ENCODE results near the gene BLOC1S4. TPM values are rescaled to one million over a fixed set of nuclear protein-coding genes. Genes with fewer than 3 reads are reported as not detected.

The BLOC1S4 gene
- total RNA-seq, 1 donor from 2014 or later = 22.5 TPM

DNA sequence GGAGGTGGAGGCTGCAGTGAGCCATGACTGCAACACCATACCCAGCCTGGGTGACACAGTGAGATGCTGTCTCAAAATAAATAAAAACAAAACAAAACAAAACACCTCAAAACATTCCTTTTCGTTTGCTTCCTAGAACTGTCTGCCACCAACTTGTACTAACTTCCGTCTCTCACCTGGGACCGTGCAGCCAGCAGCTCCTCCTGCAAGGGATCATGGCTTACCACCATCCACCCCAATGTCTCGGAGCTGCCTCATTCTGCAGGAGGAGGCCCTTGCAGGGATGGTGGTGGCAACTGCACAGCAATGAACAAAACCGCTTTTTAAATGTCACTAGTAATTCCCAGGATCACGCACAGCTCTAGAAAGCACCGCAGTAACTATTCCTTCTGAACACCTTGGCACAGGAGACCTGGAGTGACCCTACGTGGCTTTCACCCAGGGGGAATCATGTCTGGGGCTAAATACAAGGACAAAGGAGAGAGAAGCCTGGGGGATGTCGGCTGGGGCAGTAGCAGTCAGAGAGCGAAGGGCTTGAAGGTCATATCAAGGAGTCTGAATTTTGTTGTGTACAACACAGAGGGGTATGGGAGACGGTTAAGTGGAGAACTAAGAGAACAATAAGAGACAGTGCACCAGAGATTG lies 49.1 kb downstream of the BLOC1S4 start:
- Mint-ChIP-seq H3K9me3 (ENCODE audit: unreplicated experiment) (peaks cover 2% of the 10 kb centered on the region), H3K4me3 (ENCODE audit: unreplicated experiment) (no peak overlapping the region), H3K27ac (ENCODE audit: unreplicated experiment) (no peak overlapping the region), H3K36me3 (ENCODE audit: unreplicated experiment) (peaks cover 4% of the 10 kb centered on the region), H3K4me1 (ENCODE audit: low read depth, unreplicated experiment) (peaks cover 23% of the 10 kb centered on the region), H3K27me3 (ENCODE audit: unreplicated experiment) (peaks cover 5% of the 10 kb centered on the region)
- no peak for DNase-seq
- TF ChIP-seq, protein P1, sequence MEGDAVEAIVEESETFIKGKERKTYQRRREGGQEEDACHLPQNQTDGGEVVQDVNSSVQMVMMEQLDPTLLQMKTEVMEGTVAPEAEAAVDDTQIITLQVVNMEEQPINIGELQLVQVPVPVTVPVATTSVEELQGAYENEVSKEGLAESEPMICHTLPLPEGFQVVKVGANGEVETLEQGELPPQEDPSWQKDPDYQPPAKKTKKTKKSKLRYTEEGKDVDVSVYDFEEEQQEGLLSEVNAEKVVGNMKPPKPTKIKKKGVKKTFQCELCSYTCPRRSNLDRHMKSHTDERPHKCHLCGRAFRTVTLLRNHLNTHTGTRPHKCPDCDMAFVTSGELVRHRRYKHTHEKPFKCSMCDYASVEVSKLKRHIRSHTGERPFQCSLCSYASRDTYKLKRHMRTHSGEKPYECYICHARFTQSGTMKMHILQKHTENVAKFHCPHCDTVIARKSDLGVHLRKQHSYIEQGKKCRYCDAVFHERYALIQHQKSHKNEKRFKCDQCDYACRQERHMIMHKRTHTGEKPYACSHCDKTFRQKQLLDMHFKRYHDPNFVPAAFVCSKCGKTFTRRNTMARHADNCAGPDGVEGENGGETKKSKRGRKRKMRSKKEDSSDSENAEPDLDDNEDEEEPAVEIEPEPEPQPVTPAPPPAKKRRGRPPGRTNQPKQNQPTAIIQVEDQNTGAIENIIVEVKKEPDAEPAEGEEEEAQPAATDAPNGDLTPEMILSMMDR (IDR thresholded peaks at IDR 0.05; ENCODE audit: partially characterized antibody, unreplicated experiment) = no peak

- no peak for DNase-seq
- Mint-ChIP-seq H3K36me3 (ENCODE audit: unreplicated experiment) (peaks cover 4% of the 10 kb centered on the region), H3K9me3 (ENCODE audit: unreplicated experiment) (peaks cover 2% of the 10 kb centered on the region), H3K27ac (ENCODE audit: unreplicated experiment) (no peak overlapping the region), H3K27me3 (ENCODE audit: unreplicated experiment) (peaks cover 5% of the 10 kb centered on the region), H3K4me1 (ENCODE audit: low read depth, unreplicated experiment) (peaks cover 24% of the 10 kb centered on the region), H3K4me3 (ENCODE audit: unreplicated experiment) (no peak overlapping the region)
- TF ChIP-seq, protein P1 (IDR thresholded peaks at IDR 0.05; ENCODE audit: partially characterized antibody, unreplicated experiment) = no peak
Measured at GRCh38 chr4:6765703-6766102, 49.7 kb downstream of the BLOC1S4 start.

Other genes with a start within 250 kb of the BLOC1S4 start
- 9.4 TPM for gene PPP2R2C, start 243.6 kb upstream of the BLOC1S4 start, total RNA-seq (ENCODE audit: unreplicated experiment)
- 15.5 TPM for gene MAN2B2, start 141.0 kb upstream of the BLOC1S4 start, total RNA-seq (ENCODE audit: unreplicated experiment)
- 226 TPM for gene MRFAP1, start 75.5 kb upstream of the BLOC1S4 start, total RNA-seq (ENCODE audit: unreplicated experiment)
- not detected for gene S100P, start 22.3 kb upstream of the BLOC1S4 start, total RNA-seq (ENCODE audit: unreplicated experiment)
- gene MRFAP1L1, start 6.3 kb upstream of the BLOC1S4 start, total RNA-seq (ENCODE audit: unreplicated experiment) = 66.1 TPM
- gene KIAA0232, start 66.6 kb downstream of the BLOC1S4 start, total RNA-seq (ENCODE audit: unreplicated experiment) = 64.4 TPM
- 82.2 TPM for gene TBC1D14, start 193.7 kb downstream of the BLOC1S4 start, total RNA-seq (ENCODE audit: unreplicated experiment)

Measured in glutamatergic neuron (in vitro differentiated cells).